ENCODE results near the gene LMF1.

DNA sequence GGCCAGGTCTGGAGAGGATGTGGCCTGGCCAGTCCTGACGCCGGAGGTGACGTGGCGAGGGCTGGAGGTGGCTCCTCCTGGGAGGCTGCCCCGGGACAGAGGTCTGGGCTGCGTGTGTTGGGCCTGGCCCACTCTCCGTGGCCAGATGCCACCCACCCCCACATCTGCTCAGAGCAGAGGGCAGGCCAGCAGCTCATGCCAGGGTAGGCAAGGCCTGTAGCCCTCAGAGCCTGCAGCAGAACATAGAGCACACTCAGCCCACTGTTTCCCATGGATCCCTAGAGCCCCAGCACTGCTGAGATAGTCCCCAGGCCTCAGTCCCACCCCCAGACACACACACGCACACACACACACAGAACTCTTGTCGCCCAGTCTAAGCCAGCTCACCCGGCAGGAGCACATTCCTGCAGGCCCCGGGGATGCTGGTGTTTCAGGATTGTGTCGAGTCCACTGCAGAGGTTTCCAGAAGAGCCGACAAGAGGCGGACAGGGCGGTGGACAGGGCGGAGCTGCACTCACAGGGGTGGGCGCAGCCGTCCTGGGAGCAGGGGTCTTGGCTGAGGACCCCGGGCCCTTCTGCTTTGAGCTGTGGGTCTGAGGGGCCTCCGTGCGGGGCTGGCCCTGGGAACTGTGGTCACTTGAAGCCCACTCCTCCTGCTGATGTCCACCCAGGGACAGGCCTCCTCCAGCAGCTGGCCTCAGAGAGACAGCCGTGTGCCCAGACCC is 44.1 kb upstream of the LMF1 start:
- TF ChIP-seq, protein P1, sequence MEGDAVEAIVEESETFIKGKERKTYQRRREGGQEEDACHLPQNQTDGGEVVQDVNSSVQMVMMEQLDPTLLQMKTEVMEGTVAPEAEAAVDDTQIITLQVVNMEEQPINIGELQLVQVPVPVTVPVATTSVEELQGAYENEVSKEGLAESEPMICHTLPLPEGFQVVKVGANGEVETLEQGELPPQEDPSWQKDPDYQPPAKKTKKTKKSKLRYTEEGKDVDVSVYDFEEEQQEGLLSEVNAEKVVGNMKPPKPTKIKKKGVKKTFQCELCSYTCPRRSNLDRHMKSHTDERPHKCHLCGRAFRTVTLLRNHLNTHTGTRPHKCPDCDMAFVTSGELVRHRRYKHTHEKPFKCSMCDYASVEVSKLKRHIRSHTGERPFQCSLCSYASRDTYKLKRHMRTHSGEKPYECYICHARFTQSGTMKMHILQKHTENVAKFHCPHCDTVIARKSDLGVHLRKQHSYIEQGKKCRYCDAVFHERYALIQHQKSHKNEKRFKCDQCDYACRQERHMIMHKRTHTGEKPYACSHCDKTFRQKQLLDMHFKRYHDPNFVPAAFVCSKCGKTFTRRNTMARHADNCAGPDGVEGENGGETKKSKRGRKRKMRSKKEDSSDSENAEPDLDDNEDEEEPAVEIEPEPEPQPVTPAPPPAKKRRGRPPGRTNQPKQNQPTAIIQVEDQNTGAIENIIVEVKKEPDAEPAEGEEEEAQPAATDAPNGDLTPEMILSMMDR (IDR thresholded peaks at IDR 0.05; ENCODE audit: low read depth, low read length), result no peak
- TF ChIP-seq EZH2phosphoT487 (IDR thresholded peaks at IDR 0.05; ENCODE audit: low read depth), result no peak
